Osteocyte (in vitro differentiated cells): ENCODE results near the gene PEPD. TPM values are rescaled to one million over a fixed set of nuclear protein-coding genes. Genes with fewer than 3 reads are reported as not detected.

Source experiments
- DNase-seq: peaks from one replicate; pipeline ENCODE4 v3.0.0; 2021; ENCODE audit warnings: mixed read lengths; ENCODE audit not compliant: unreplicated experiment; ENCODE audit errors: extremely low spot score
- H3K27ac Mint-ChIP-seq: one replicate; pipeline ENCODE4 v1.8.0; 2021; ENCODE audit warnings: mild to moderate bottlenecking, mixed read lengths; ENCODE audit not compliant: unreplicated experiment
- H3K27me3 Mint-ChIP-seq: one replicate; pipeline ENCODE4 v1.8.0; 2021; ENCODE audit warnings: mixed read lengths; ENCODE audit not compliant: unreplicated experiment
- H3K36me3 Mint-ChIP-seq: one replicate; pipeline ENCODE4 v1.8.0; 2021; ENCODE audit warnings: mixed read lengths; ENCODE audit not compliant: unreplicated experiment
- H3K4me1 Mint-ChIP-seq: one replicate; pipeline ENCODE4 v1.8.0; 2021; ENCODE audit warnings: mixed read lengths; ENCODE audit not compliant: unreplicated experiment
- H3K4me3 Mint-ChIP-seq: one replicate; pipeline ENCODE4 v1.8.0; 2021; ENCODE audit warnings: mild to moderate bottlenecking, moderate library complexity, mixed read lengths; ENCODE audit not compliant: unreplicated experiment
- H3K9me3 Mint-ChIP-seq: one replicate; pipeline ENCODE4 v1.8.0; 2021; ENCODE audit warnings: mixed read lengths; ENCODE audit not compliant: unreplicated experiment
- CTCF ChIP-seq: fragments of 200-600 bp; sonication (generic); IDR thresholded peaks from 2 replicates; pipeline ENCODE4 v1.5.0; 2021; ENCODE audit warnings: antibody characterized with exemption, mild to moderate bottlenecking, moderate library complexity
- total RNA-seq: library from RNA; stranded (reverse); gene quantifications from 2 replicates; pipeline ENCODE4 v1.2.1, GENCODE V29; 2021

The PEPD gene
- total RNA-seq, 1 donor from 2014 or later: 106 TPM

- H3K4me1 Mint-ChIP-seq: peaks cover 5% of the 10 kb centered on the region
- H3K36me3 Mint-ChIP-seq: peaks cover 2% of the 10 kb centered on the region
- H3K4me3 Mint-ChIP-seq: no peak overlapping the region
- H3K9me3 Mint-ChIP-seq: no peaks in the 10 kb centered on the region
- H3K27ac Mint-ChIP-seq: no peak overlapping the region
- H3K27me3 Mint-ChIP-seq: no peaks in the 10 kb centered on the region
- no peak for DNase-seq
- no peak for TF ChIP-seq CTCF
Observed at GRCh38 chr19:33405553-33406461, 115.8 kb downstream of the PEPD start.

GRCh38 chr19:33405254-33405552 is 116.4 kb downstream of the PEPD start:
- Mint-ChIP-seq H3K4me3 (no peak overlapping the region), H3K4me1 (no peaks in the 10 kb centered on the region)
- no peak for TF ChIP-seq CTCF

GRCh38 chr19:33404506-33405253 is 116.9 kb downstream of the PEPD start:
- no peak overlapping the region for H3K27ac Mint-ChIP-seq
- no peak overlapping the region for H3K4me3 Mint-ChIP-seq
- no peak for TF ChIP-seq CTCF
- DNase-seq: no peak
- H3K36me3 Mint-ChIP-seq: peaks cover 5% of the 10 kb centered on the region
- H3K4me1 Mint-ChIP-seq: no peaks in the 10 kb centered on the region
- H3K9me3 Mint-ChIP-seq: no peaks in the 10 kb centered on the region
- no peaks in the 10 kb centered on the region for H3K27me3 Mint-ChIP-seq

More at GRCh38 chr19:33405254-33405552, 116.4 kb downstream of the PEPD start:
- no peak for DNase-seq
- no peaks in the 10 kb centered on the region for H3K9me3 Mint-ChIP-seq
- peaks cover 2% of the 10 kb centered on the region for H3K36me3 Mint-ChIP-seq
- no peak overlapping the region for H3K27ac Mint-ChIP-seq
- no peaks in the 10 kb centered on the region for H3K27me3 Mint-ChIP-seq

- H3K4me3 Mint-ChIP-seq: no peak overlapping the region
- no peak for TF ChIP-seq CTCF
- no peaks in the 10 kb centered on the region for H3K27me3 Mint-ChIP-seq
- H3K27ac Mint-ChIP-seq: no peak overlapping the region
- no peaks in the 10 kb centered on the region for H3K9me3 Mint-ChIP-seq
- peaks cover 6% of the 10 kb centered on the region for H3K36me3 Mint-ChIP-seq
- no peaks in the 10 kb centered on the region for H3K4me1 Mint-ChIP-seq
- DNase-seq: no peak
Observed at GRCh38 chr19:33403973-33404304, 117.7 kb downstream of the PEPD start.
